GM23338 (cell line): ENCODE measurements around the gene MOB3C. TPM values are rescaled to one million over a fixed set of nuclear protein-coding genes. Genes with fewer than 3 reads are reported as not detected.

Experiments used
- ATAC-seq: fragments of 200-7000 bp; cut with Tn5 transposase; 3 replicates; pipeline ENCODE4 v1.9.1; 2020
- DNase-seq: peaks from one replicate; pipeline ENCODE4 v3.0.0-alpha.2; 2015; ENCODE audit warnings: low spot score
- H2AFZ ChIP-seq: fragments of 200-600 bp; sonication (generic); 2 replicates; pipeline ENCODE4 v1.8.0; 2016; ENCODE audit warnings: antibody characterized with exemption, mild to moderate bottlenecking, moderate library complexity
- H3F3A ChIP-seq: fragments of 200-600 bp; sonication (generic); replicated peaks from 2 replicates; pipeline ENCODE4 v1.8.0; 2017; ENCODE audit warnings: antibody characterized with exemption, mixed run types, low read depth
- H3K27ac ChIP-seq: fragments of 200-600 bp; sonication (generic); 2 replicates; pipeline ENCODE4 v1.6.1; 2016; ENCODE audit warnings: low read depth
- H3K27me3 ChIP-seq: fragments of 200-600 bp; sonication (generic); 2 replicates; pipeline ENCODE4 v1.8.0; 2016; ENCODE audit warnings: mild to moderate bottlenecking, mixed run types, moderate library complexity; ENCODE audit not compliant: insufficient read depth
- H3K36me3 ChIP-seq: fragments of 200-600 bp; sonication (generic); 2 replicates; pipeline ENCODE4 v1.8.0; 2016; ENCODE audit warnings: mild to moderate bottlenecking; ENCODE audit not compliant: insufficient read depth
- H3K4me1 ChIP-seq: fragments of 200-600 bp; sonication (generic); 2 replicates; pipeline ENCODE4 v1.8.0; 2016; ENCODE audit warnings: mild to moderate bottlenecking, moderate library complexity; ENCODE audit not compliant: insufficient read depth
- H3K4me2 ChIP-seq: fragments of 200-600 bp; sonication (generic); 2 replicates; pipeline ENCODE4 v1.7.1; 2017; ENCODE audit warnings: mixed run types
- H3K4me3 ChIP-seq: fragments of 200-600 bp; sonication (generic); 2 replicates; pipeline ENCODE4 v1.6.1; 2016; ENCODE audit warnings: mixed run types
- H3K79me2 ChIP-seq: fragments of 200-600 bp; sonication (generic); replicated peaks from 2 replicates; pipeline ENCODE4 v1.8.0; 2017; ENCODE audit warnings: mild to moderate bottlenecking; ENCODE audit not compliant: insufficient read depth
- H3K9me2 ChIP-seq: fragments of 200-600 bp; sonication (generic); 2 replicates; pipeline ENCODE4 v1.8.0; 2017; ENCODE audit not compliant: insufficient read depth
- H4K20me1 ChIP-seq: fragments of 200-600 bp; sonication (generic); replicated peaks from 2 replicates; pipeline ENCODE4 v1.8.0; 2017; ENCODE audit warnings: mild to moderate bottlenecking; ENCODE audit not compliant: insufficient read depth
- H3K27ac Mint-ChIP-seq: 2 replicates; pipeline ENCODE4 v1.8.0; 2020; ENCODE audit warnings: inconsistent platforms, mild to moderate bottlenecking, moderate library complexity, mixed read lengths
- H3K27me3 Mint-ChIP-seq: 3 replicates; pipeline ENCODE4 v1.8.0; 2022; ENCODE audit warnings: low read depth, mild to moderate bottlenecking, moderate library complexity, mixed read lengths, inconsistent platforms; ENCODE audit not compliant: insufficient read depth, poor library complexity
- H3K36me3 Mint-ChIP-seq: 3 replicates; pipeline ENCODE4 v1.8.0; 2021; ENCODE audit warnings: low read depth, mild to moderate bottlenecking, inconsistent platforms, moderate library complexity, mixed read lengths
- H3K4me1 Mint-ChIP-seq: 3 replicates; pipeline ENCODE4 v1.8.0; 2020; ENCODE audit warnings: mild to moderate bottlenecking, inconsistent platforms, mixed read lengths
- H3K4me3 Mint-ChIP-seq: 3 replicates; pipeline ENCODE4 v1.8.0; 2021; ENCODE audit warnings: moderate library complexity, mild to moderate bottlenecking, inconsistent platforms, mixed read lengths
- H3K9me3 Mint-ChIP-seq: 3 replicates; pipeline ENCODE4 v1.8.0; 2020; ENCODE audit warnings: moderate library complexity, mild to moderate bottlenecking, inconsistent platforms, mixed read lengths
- CREB1 ChIP-seq: fragments of 250-450 bp; sonication (Bioruptor Pico); IDR thresholded peaks from 2 replicates; pipeline ENCODE4 v1.5.0; 2020; ENCODE audit warnings: low read depth, mild to moderate bottlenecking, moderate library complexity
- CTCF ChIP-seq, 2 experiments: fragments of 200-600 bp in 1 of 2; sonication (generic) in 1 of 2; conservative IDR thresholded peaks; 2 replicates each; pipeline versions ENCODE4 v1.5.1 to v1.6.1; 2016 to 2017; ENCODE audit warnings: antibody characterized with exemption in 2 of 2, low read depth in 2 of 2, mild to moderate bottlenecking in 2 of 2, moderate library complexity in 1 of 2
- EZH2 ChIP-seq: fragments of 200-600 bp; sonication (generic); IDR thresholded peaks from one replicate; pipeline ENCODE4 v1.8.0; 2017; ENCODE audit warnings: antibody characterized with exemption, mild to moderate bottlenecking, low read depth; ENCODE audit not compliant: unreplicated experiment
- EZH2phosphoT487 ChIP-seq: fragments of 200-600 bp; sonication (generic); IDR thresholded peaks from one replicate; pipeline ENCODE4 v1.8.1; 2018; ENCODE audit warnings: antibody characterized with exemption; ENCODE audit not compliant: unreplicated experiment
- JUNB ChIP-seq: IDR thresholded peaks from one replicate; pipeline ENCODE4 v1.6.1; 2016; ENCODE audit warnings: antibody characterized with exemption; ENCODE audit not compliant: unreplicated experiment
- POLR2AphosphoS5 ChIP-seq: IDR thresholded peaks from 2 replicates; pipeline ENCODE4 v1.6.1; 2016; ENCODE audit warnings: antibody characterized with exemption, low read depth
- STAT1 ChIP-seq: IDR thresholded peaks from one replicate; pipeline ENCODE4 v1.6.1; 2016; ENCODE audit warnings: antibody characterized with exemption; ENCODE audit not compliant: unreplicated experiment
- ZNF114 ChIP-seq: fragments of 250-450 bp; sonication (Bioruptor Pico); IDR thresholded peaks from 2 replicates; pipeline ENCODE4 v1.5.0; 2020; ENCODE audit warnings: mild to moderate bottlenecking, moderate library complexity
- ZNF331 ChIP-seq: fragments of 250-450 bp; sonication (Bioruptor Pico); IDR thresholded peaks from 2 replicates; pipeline ENCODE4 v1.5.0; 2020; ENCODE audit warnings: low read depth, mild to moderate bottlenecking, moderate library complexity
- ZNF462 ChIP-seq: fragments of 250-450 bp; sonication (Bioruptor Pico); IDR thresholded peaks from 2 replicates; pipeline ENCODE4 v1.5.0; 2020; ENCODE audit warnings: mild to moderate bottlenecking, moderate library complexity
- polyA plus RNA-seq: library from polyadenylated mRNA; unstranded; fragments of >200 nt; fragmentation: Nextera tagmentation; extraction: Ambion mirVana; gene quantifications from 2 replicates; pipeline ENCODE4 v1.2.1, GENCODE V29; 2016
- total RNA-seq: library from RNA; depleted of rRNA; stranded (reverse); fragments of >200 nt; shearing (Covaris generic); gene quantifications from 2 replicates; pipeline ENCODE4 v1.2.3, GENCODE V29; 2014
- TF ChIP-seq, protein P1 (sequence below): IDR thresholded peaks from 2 replicates; pipeline ENCODE4 v1.6.1; 2016; ENCODE audit warnings: antibody characterized with exemption

Gene MOB3C
- total and polyA plus RNA-seq, 2 experiments from 2014 or later, result 1.1 to 6.2 TPM

DNA sequence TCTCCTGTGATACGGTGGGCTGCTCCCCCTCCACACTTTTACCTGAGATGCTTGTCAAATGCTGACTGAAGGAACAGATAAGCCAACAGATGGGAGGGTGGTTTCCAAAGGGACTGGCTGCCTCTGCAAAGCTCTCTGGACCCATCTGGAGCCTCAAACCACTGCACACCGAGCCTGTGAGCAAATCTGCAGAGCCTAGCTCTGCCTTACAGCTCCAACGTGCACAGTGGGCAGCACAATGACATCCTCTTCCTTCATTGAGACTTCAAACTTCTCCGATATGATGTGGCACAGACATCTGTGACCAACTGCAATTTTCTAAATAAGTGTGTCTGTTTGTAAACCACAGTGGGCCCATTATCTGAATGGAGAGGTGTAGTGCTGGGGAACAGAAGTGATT lies 38.9 kb downstream of the MOB3C start (continued):
- TF ChIP-seq ZNF462 (CRISPR knock-in tag), result no peak

DNA sequence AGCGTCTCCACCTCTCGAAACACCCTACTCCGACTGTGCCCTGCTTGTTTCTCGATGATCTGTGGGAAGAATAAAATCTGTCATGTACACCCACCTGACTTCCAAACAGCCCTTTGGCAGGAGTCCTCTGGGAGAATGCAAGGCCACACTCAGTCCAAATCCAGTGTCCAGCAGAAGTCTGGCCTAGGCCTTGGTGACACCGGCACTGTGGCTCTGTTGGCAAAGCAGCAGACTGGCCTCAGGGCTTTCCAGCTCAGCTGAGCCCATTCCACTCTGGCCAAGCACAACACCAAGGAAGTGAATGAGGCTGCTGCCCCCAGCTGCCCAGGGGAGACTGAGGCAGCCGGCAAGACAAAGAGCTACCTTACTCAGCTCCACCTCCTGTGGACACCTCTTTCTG lies 40.0 kb downstream of the MOB3C start:
- Mint-ChIP-seq H3K9me3 (no peaks in the 10 kb centered on the region), H3K4me1 (peaks cover 21% of the 10 kb centered on the region), H3K27me3 (peaks cover 5% of the 10 kb centered on the region), H3K4me3 (no peak overlapping the region), H3K36me3 (no peaks in the 10 kb centered on the region; the same call in 2 of the 3 replicates), H3K27ac (0 out of 2 replicates have a peak overlapping the region, but pooled peaks have one; percentile 30)
- DNase-seq, result no peak
- Histone ChIP-seq H3K79me2 (no peaks in the 10 kb centered on the region), H3F3A (no peaks in the 10 kb centered on the region), H3K27ac (no peak overlapping the region), H2AFZ (no peak overlapping the region), H3K27me3 (no peaks in the 10 kb centered on the region), H3K4me3 (no peak overlapping the region), H3K36me3 (no peaks in the 10 kb centered on the region), H3K9me2 (no peaks in the 10 kb centered on the region), H3K4me2 (no peak overlapping the region), H4K20me1 (no peaks in the 10 kb centered on the region), H3K4me1 (no peaks in the 10 kb centered on the region)
- TF ChIP-seq CREB1 (CRISPR knock-in tag), result no peak
- TF ChIP-seq ZNF114 (CRISPR knock-in tag), result no peak
- TF ChIP-seq JUNB, result no peak
- ATAC-seq, result no peak

GRCh38 chr1:46575778-46576177 lies 40.8 kb downstream of the MOB3C start:
- no peak overlapping the region for H3K4me3 Mint-ChIP-seq
- Histone ChIP-seq H2AFZ (no peak overlapping the region), H3K27ac (no peak overlapping the region), H3K79me2 (no peaks in the 10 kb centered on the region), H3K4me1 (no peaks in the 10 kb centered on the region), H3K36me3 (no peaks in the 10 kb centered on the region), H3K4me3 (no peak overlapping the region), H3K27me3 (no peaks in the 10 kb centered on the region), H3K4me2 (no peak overlapping the region), H4K20me1 (no peaks in the 10 kb centered on the region), H3K9me2 (no peaks in the 10 kb centered on the region), H3F3A (no peaks in the 10 kb centered on the region)
- no peaks in the 10 kb centered on the region for H3K36me3 Mint-ChIP-seq
- no peaks in the 10 kb centered on the region for H3K9me3 Mint-ChIP-seq
- DNase-seq, result no peak
- peaks cover 5% of the 10 kb centered on the region for H3K27me3 Mint-ChIP-seq
- ATAC-seq, result peak; percentile 86
- peak overlapping the region; percentile 52 for H3K27ac Mint-ChIP-seq
- peaks cover 21% of the 10 kb centered on the region for H3K4me1 Mint-ChIP-seq
- no peak for TF ChIP-seq STAT1
- TF ChIP-seq EZH2, result no peak
- TF ChIP-seq, protein P1, sequence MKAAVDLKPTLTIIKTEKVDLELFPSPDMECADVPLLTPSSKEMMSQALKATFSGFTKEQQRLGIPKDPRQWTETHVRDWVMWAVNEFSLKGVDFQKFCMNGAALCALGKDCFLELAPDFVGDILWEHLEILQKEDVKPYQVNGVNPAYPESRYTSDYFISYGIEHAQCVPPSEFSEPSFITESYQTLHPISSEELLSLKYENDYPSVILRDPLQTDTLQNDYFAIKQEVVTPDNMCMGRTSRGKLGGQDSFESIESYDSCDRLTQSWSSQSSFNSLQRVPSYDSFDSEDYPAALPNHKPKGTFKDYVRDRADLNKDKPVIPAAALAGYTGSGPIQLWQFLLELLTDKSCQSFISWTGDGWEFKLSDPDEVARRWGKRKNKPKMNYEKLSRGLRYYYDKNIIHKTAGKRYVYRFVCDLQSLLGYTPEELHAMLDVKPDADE, result no peak
- TF ChIP-seq ZNF331 (CRISPR knock-in tag), result no peak
- no peak for TF ChIP-seq POLR2AphosphoS5
- no peak for TF ChIP-seq ZNF114 (CRISPR knock-in tag)
- no peak for TF ChIP-seq EZH2phosphoT487
- TF ChIP-seq CTCF (conservative IDR thresholded peaks at IDR 0.05; ENCODE audit: low read depth in 2 of 2), result no peak
